Spinal cord (tissue), 10 donors: ENCODE results near the gene GPR107. TPM values are rescaled to one million over a fixed set of nuclear protein-coding genes. Genes with fewer than 3 reads are reported as not detected.

ENCODE experiments used
- DNase-seq, 6 donors: peaks; one replicate each; pipeline versions ENCODE4 v3.0.0 to v3.0.0-alpha.2; 2013 to 2015; ENCODE audit warnings: low spot score in 6 of 6, low read depth in 4 of 6
- H3K27ac ChIP-seq: one replicate; pipeline ENCODE4 v1.5.1; 2013; ENCODE audit warnings: low read depth, low read length, control low read depth
- H3K27me3 ChIP-seq: one replicate; pipeline ENCODE4 v1.6.1; 2013; ENCODE audit warnings: low read length; ENCODE audit not compliant: control insufficient read depth, insufficient read depth
- H3K36me3 ChIP-seq: one replicate; pipeline ENCODE4 v1.6.1; 2013; ENCODE audit warnings: low read length; ENCODE audit not compliant: control insufficient read depth, insufficient read depth
- H3K4me1 ChIP-seq: one replicate; pipeline ENCODE4 v1.6.1; 2013; ENCODE audit warnings: low read length; ENCODE audit not compliant: control insufficient read depth, insufficient read depth
- H3K4me3 ChIP-seq: one replicate; pipeline ENCODE4 v1.5.1; 2013; ENCODE audit warnings: low read depth, low read length, control low read depth
- H3K9me3 ChIP-seq: one replicate; pipeline ENCODE4 v1.6.1; 2013; ENCODE audit warnings: low read length; ENCODE audit not compliant: control insufficient read depth, insufficient read depth
- WGBS: methylation state at CpG from one replicate; pipeline ENCODE4 v1.1.5; 2013; ENCODE audit warnings: missing lambda C conversion rate; ENCODE audit not compliant: insufficient coverage; 5-methylcytosine and 5-hydroxymethylcytosine counted together
- polyA plus RNA-seq, 2 donors: library from polyadenylated mRNA; unstranded; fragments of 120-200 nt; gene quantifications; one replicate each; pipeline ENCODE4 v1.2.1, GENCODE V29; 2013; ENCODE audit not compliant: insufficient read length in 2 of 2
- total RNA-seq, 2 donors: library from RNA; depleted of rRNA in 1 of 2; stranded (reverse); fragments of 120-200 nt in 1 of 2; fragments of >200 nt in 1 of 2; gene quantifications; one replicate each; pipeline versions ENCODE4 v1.2.3 to v1.2.4, GENCODE V29; 2013 to 2014
- donor health status: healthy.

Gene GPR107
- total and polyA plus RNA-seq, 4 donors = 24.8 to 46.6 (median 44.2) TPM

GRCh38 chr9:130159915-130160670, 106.4 kb downstream of the GPR107 start:
- H3K36me3 ChIP-seq = no peaks in the 10 kb centered on the region
- 64% methylated on average over 8 of the region's 10 CpGs for WGBS
- H3K4me3 ChIP-seq = no peak overlapping the region
- H3K27ac ChIP-seq = no peak overlapping the region
- no peak for DNase-seq
- no peaks in the 10 kb centered on the region for H3K9me3 ChIP-seq
- H3K27me3 ChIP-seq = no peaks in the 10 kb centered on the region
- H3K4me1 ChIP-seq = peaks cover 5% of the 10 kb centered on the region

GRCh38 chr9:130160862-130161470, 107.3 kb downstream of the GPR107 start:
- H3K4me1 ChIP-seq = peaks cover 5% of the 10 kb centered on the region
- WGBS = 80% methylated on average over 1 of the region's 3 CpGs
- H3K9me3 ChIP-seq = no peaks in the 10 kb centered on the region
- no peak overlapping the region for H3K4me3 ChIP-seq
- no peaks in the 10 kb centered on the region for H3K27me3 ChIP-seq
- no peak for DNase-seq
- no peak overlapping the region for H3K27ac ChIP-seq
- no peaks in the 10 kb centered on the region for H3K36me3 ChIP-seq

GRCh38 chr9:130165579-130165978, 111.9 kb downstream of the GPR107 start:
- WGBS = no CpG with 5 or more reads among the region's 1 CpG
- Histone ChIP-seq H3K36me3 (no peaks in the 10 kb centered on the region), H3K4me3 (no peak overlapping the region), H3K4me1 (peaks cover under 1% of the 10 kb centered on the region), H3K9me3 (no peaks in the 10 kb centered on the region), H3K27me3 (no peaks in the 10 kb centered on the region), H3K27ac (no peak overlapping the region)
- DNase-seq = no peak

- Histone ChIP-seq H3K27me3 (no peaks in the 10 kb centered on the region), H3K27ac (no peak overlapping the region), H3K4me3 (no peak overlapping the region), H3K9me3 (no peaks in the 10 kb centered on the region), H3K36me3 (no peaks in the 10 kb centered on the region), H3K4me1 (peaks cover 8% of the 10 kb centered on the region)
- no peak for DNase-seq
- WGBS = no CpG with 5 or more reads among the region's 4 CpGs
Measured at GRCh38 chr9:130166399-130166798, 112.7 kb downstream of the GPR107 start.

GRCh38 chr9:130167927-130168326, 114.2 kb downstream of the GPR107 start:
- peaks cover 13% of the 10 kb centered on the region for H3K4me1 ChIP-seq
- H3K4me3 ChIP-seq = no peak overlapping the region
- 62% methylated on average over 6 of the region's 6 CpGs for WGBS
- H3K27ac ChIP-seq = no peak overlapping the region
- no peaks in the 10 kb centered on the region for H3K27me3 ChIP-seq
- H3K36me3 ChIP-seq = no peaks in the 10 kb centered on the region
- H3K9me3 ChIP-seq = no peaks in the 10 kb centered on the region
- no peak for DNase-seq

- no peak overlapping the region for H3K27ac ChIP-seq
- no peaks in the 10 kb centered on the region for H3K9me3 ChIP-seq
- H3K27me3 ChIP-seq = no peaks in the 10 kb centered on the region
- peaks cover 48% of the 10 kb centered on the region for H3K4me1 ChIP-seq
- WGBS = 14% methylated on average over 38 of the region's 45 CpGs
- H3K4me3 ChIP-seq = peak overlapping the region; percentile 31
- DNase-seq = no peak
- H3K36me3 ChIP-seq = peaks cover 23% of the 10 kb centered on the region
Measured at GRCh38 chr9:130171226-130172148, 117.8 kb downstream of the GPR107 start.

GRCh38 chr9:130172161-130172857, 118.6 kb downstream of the GPR107 start, which contains the start of gene NCS1:
TSS of gene NCS1 (plus strand) at chr9:130172404. CDS start at chr9:130172664, 260 bp downstream.
- under 1% methylated on average over 70 of the region's 101 CpGs for WGBS
- DNase-seq = peak in 4 of 6 donors; percentile 59 to 90 (median 81)
- H3K4me3 ChIP-seq = peak within 1 kb of the TSS; percentile 61
- H3K9me3 ChIP-seq = no peaks in the 10 kb centered on the region
- H3K27ac ChIP-seq = peak within 1 kb of the TSS; percentile 57
- H3K27me3 ChIP-seq = no peaks in the 10 kb centered on the region
- H3K4me1 ChIP-seq = peaks cover 54% of the 10 kb centered on the region
- peaks cover 32% of the 10 kb centered on the region for H3K36me3 ChIP-seq

GRCh38 chr9:130172858-130173665, 119.4 kb downstream of the GPR107 start:
- Histone ChIP-seq H3K4me1 (peaks cover 62% of the 10 kb centered on the region), H3K36me3 (peaks cover 39% of the 10 kb centered on the region), H3K27ac (peak overlapping the region; percentile 57), H3K27me3 (no peaks in the 10 kb centered on the region), H3K4me3 (peak overlapping the region; percentile 61), H3K9me3 (no peaks in the 10 kb centered on the region)
- DNase-seq = peak in 2 of 6 donors; percentile 65 to 66
- WGBS = under 1% methylated on average over 56 of the region's 57 CpGs
